Upper lobe of left lung (tissue), 6 donors: ENCODE results near the gene PNPO. TPM values are rescaled to one million over a fixed set of nuclear protein-coding genes. Genes with fewer than 3 reads are reported as not detected.
A peak's percentile ranks its signal among the peaks of the same experiment; 100 is the strongest.

ENCODE experiments used
- ATAC-seq, 2 donors: fragments of 200-7000 bp; cut with Tn5 transposase; one replicate each; pipeline ENCODE4 v1.9.1; 2022; ENCODE audit warnings: mild to moderate bottlenecking in 2 of 2, moderate library complexity in 2 of 2; ENCODE audit not compliant: low FRiP score in 2 of 2
- DNase-seq, 2 donors: peaks; one replicate each; pipeline ENCODE4 v3.0.0-alpha.2; 2019 to 2020
- H3K27ac ChIP-seq, 4 donors: fragments of 200-600 bp; sonication (generic); one replicate each; pipeline ENCODE4 v1.5.1; 2016 to 2019
- H3K27me3 ChIP-seq, 4 donors: fragments of 200-600 bp; sonication (generic); one replicate each; pipeline ENCODE4 v1.5.1; 2017 to 2019
- H3K36me3 ChIP-seq, 4 donors: fragments of 200-600 bp; sonication (generic); one replicate each; pipeline ENCODE4 v1.5.1; 2016 to 2019
- H3K4me1 ChIP-seq, 4 donors: fragments of 200-600 bp; sonication (generic); one replicate each; pipeline ENCODE4 v1.5.1; 2018 to 2019
- H3K4me3 ChIP-seq, 4 donors: fragments of 200-600 bp; sonication (generic); one replicate each; pipeline ENCODE4 v1.5.1; 2017 to 2019; ENCODE audit warnings: mild to moderate bottlenecking in 2 of 4, moderate library complexity in 1 of 4
- H3K9me3 ChIP-seq, 4 donors: fragments of 200-600 bp; sonication (generic); one replicate each; pipeline ENCODE4 v1.5.1; 2018 to 2019
- EP300 ChIP-seq, 4 donors: sonication (generic); formaldehyde crosslinking; IDR thresholded peaks; one replicate each; pipeline ENCODE4 v1.5.1; 2017; ENCODE audit warnings: antibody characterized with exemption in 4 of 4, control low read depth in 2 of 4
- POLR2A ChIP-seq, 4 donors: fragments of 450-650 bp; IDR thresholded peaks; one replicate each; pipeline ENCODE4 v1.5.1; 2016 to 2017; ENCODE audit warnings: antibody characterized with exemption in 4 of 4, mild to moderate bottlenecking in 2 of 4
- POLR2AphosphoS5 ChIP-seq, 2 donors: sonication (generic); formaldehyde crosslinking; IDR thresholded peaks; one replicate each; pipeline ENCODE4 v1.5.1; 2017; ENCODE audit warnings: antibody characterized with exemption in 2 of 2
- WGBS, 2 donors: methylation state at CpG; one replicate each; pipeline ENCODE4 v1.1.5; 2017 to 2018; 5-methylcytosine and 5-hydroxymethylcytosine counted together
- total RNA-seq, 6 donors: library from RNA; depleted of rRNA in 4 of 6; stranded (reverse); fragments of >200 nt in 4 of 6; gene quantifications; one replicate each; pipeline versions ENCODE4 v1.1.0 to v1.2.1, GENCODE V29; 2016 to 2021
- TF ChIP-seq, protein P1 (sequence below), 6 experiments: fragments of 450-650 bp in 4 of 6; fragments of 200-600 bp in 2 of 6; sonication (generic) in 2 of 6; IDR thresholded peaks; one replicate each; pipeline ENCODE4 v1.5.1; 2016 to 2019; ENCODE audit warnings: antibody characterized with exemption in 6 of 6
- donor health status: DM: no; HTN: no; CAD: no; lungs with moderate emphysema.
- donor health status: DM: no; HTN: yes; CAD: no; lungs with severe emphysema.

PNPO gene
- total RNA-seq, 6 donors from 2014 or later = 16.2 to 40.2 (median 28.7) TPM

DNA sequence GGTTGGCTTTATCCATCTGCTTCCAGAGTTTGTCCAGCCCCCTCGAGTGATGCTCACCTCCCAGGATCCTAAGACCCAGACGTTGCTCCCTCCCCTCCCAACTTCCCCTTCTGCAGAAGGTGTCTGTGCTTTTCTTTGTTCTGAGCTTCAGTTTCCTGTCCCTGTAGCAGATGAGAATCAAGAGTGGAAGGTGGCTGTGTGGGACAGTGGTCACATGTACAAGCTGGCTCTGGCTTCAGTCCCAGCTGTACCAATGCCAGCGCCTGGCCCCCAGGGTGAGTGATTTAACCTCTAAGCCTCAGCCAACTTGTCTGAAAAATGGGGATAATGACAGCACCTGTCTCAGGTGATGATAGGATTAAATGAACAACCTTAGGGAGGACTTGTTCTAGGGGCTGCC lies 8.6 kb downstream of the PNPO start:
- H3K4me3 ChIP-seq = peak overlapping the region in 3 of 4 donors; percentile 7 to 38 (median 38)
- DNase-seq (no peak), ATAC-seq (no peak)
- H3K27me3 ChIP-seq = no peaks in the 10 kb centered on the region
- no peaks in the 10 kb centered on the region for H3K9me3 ChIP-seq
- peak overlapping the region; percentile 51 to 89 (median 72) for H3K27ac ChIP-seq
- H3K4me1 ChIP-seq = peaks cover 18 to 69% (median 50%) of the 10 kb centered on the region in 4 donors
- no peak for TF ChIP-seq POLR2AphosphoS5 (IDR thresholded peaks at IDR 0.05)
- 31 to 35% methylated on average over 3 of the region's 3 CpGs for WGBS, 2 donors
- peaks cover 0 to 22% (median 5%) of the 10 kb centered on the region in 4 donors for H3K36me3 ChIP-seq

DNA sequence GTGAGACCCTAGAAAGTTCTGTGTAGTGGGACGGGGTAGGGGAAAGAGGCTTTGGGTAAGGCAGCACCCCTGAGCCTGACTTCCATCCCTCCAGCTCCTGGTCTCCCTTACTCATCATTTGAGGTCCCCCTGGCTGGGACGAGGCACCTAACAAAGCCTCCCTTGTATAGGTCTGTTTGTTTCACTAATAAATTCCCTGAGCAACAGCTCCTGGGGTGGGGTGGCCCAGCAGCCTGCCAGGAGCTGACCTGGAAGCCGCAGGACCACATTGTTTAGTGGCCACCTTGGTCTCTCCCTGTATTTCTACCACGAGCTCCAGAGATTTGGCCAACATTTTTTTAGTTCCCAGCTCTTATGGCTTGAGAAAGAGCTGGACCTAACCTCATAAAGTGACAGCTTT lies 9.1 kb downstream of the PNPO start:
- 63 to 75% methylated on average over 4 of the region's 4 CpGs for WGBS, 2 donors
- Histone ChIP-seq H3K9me3 (no peaks in the 10 kb centered on the region), H3K27me3 (no peaks in the 10 kb centered on the region), H3K4me1 (peaks cover 18 to 65% (median 49%) of the 10 kb centered on the region in 4 donors), H3K36me3 (peaks cover 0 to 19% (median 3%) of the 10 kb centered on the region in 4 donors), H3K27ac (peak overlapping the region; percentile 51 to 89 (median 72)), H3K4me3 (no peak overlapping the region)
- no peak for ATAC-seq
- no peak for DNase-seq
- TF ChIP-seq, protein P1, sequence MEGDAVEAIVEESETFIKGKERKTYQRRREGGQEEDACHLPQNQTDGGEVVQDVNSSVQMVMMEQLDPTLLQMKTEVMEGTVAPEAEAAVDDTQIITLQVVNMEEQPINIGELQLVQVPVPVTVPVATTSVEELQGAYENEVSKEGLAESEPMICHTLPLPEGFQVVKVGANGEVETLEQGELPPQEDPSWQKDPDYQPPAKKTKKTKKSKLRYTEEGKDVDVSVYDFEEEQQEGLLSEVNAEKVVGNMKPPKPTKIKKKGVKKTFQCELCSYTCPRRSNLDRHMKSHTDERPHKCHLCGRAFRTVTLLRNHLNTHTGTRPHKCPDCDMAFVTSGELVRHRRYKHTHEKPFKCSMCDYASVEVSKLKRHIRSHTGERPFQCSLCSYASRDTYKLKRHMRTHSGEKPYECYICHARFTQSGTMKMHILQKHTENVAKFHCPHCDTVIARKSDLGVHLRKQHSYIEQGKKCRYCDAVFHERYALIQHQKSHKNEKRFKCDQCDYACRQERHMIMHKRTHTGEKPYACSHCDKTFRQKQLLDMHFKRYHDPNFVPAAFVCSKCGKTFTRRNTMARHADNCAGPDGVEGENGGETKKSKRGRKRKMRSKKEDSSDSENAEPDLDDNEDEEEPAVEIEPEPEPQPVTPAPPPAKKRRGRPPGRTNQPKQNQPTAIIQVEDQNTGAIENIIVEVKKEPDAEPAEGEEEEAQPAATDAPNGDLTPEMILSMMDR (IDR thresholded peaks at IDR 0.05) = no peak
- no peak for TF ChIP-seq EP300 (IDR thresholded peaks at IDR 0.05)
- no peak for TF ChIP-seq POLR2AphosphoS5 (IDR thresholded peaks at IDR 0.05)
- no peak for TF ChIP-seq POLR2A (IDR thresholded peaks at IDR 0.05)

DNA sequence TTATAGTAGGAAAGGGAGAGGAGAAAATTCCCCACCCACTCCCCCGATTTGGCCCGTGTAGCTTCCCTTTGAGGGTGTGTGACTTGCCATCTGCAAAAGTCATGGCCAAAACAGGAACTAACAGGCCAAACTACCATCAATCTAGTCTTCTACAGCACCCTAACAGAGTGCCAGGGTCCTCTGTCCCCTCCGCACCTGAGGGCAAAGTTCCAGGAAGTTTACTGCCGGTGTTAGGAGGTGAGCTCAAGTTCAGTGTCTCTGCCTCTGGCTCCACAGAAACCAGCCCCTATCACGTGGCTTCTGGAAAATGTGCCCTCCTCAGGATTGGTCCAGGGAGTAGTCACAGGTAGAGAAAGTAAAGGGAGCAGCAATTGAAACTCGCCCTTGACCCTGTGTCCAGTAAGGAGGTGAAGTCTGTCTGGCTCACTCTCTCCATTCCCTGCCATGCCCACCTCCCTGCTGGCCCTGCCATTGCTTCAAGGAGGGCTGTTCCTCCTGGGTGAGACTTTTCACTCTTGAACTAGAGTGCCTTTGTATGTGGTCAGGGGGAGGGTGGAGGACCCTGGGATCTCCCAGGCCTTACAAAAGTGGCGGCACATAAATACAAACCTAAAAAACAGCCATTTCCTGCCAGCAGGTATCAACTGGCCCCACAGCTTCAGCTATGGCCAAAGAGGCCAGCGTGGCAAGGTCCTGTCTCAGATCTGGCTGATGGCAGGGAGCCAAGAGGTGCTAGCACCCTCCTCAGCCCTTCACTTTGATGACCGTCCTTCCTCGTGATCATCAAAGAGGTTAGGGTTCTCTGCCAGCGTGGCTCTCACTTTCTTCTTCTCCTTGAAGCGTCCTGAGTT lies 11.0 kb downstream of the PNPO start:
- Histone ChIP-seq H3K36me3 (peaks cover 0 to 10% (median 2%) of the 10 kb centered on the region in 4 donors), H3K4me3 (peak overlapping the region in 2 of 4 donors; percentile 41 to 61), H3K27ac (peak overlapping the region; percentile 71 to 89 (median 80)), H3K9me3 (no peaks in the 10 kb centered on the region), H3K27me3 (no peaks in the 10 kb centered on the region), H3K4me1 (peaks cover 18 to 51% (median 41%) of the 10 kb centered on the region in 4 donors)
- TF ChIP-seq POLR2A (IDR thresholded peaks at IDR 0.05) (peak in 1 of 4 donors; percentile 40), POLR2AphosphoS5 (IDR thresholded peaks at IDR 0.05) (no peak), EP300 (IDR thresholded peaks at IDR 0.05) (no peak)
- TF ChIP-seq, protein P1 (IDR thresholded peaks at IDR 0.05) = no peak
- no peak for ATAC-seq
- 56 to 63% methylated on average over 10 to 12 of the region's 12 CpGs for WGBS, 2 donors
- DNase-seq = peak in 1 of 2 donors; percentile 73

DNA sequence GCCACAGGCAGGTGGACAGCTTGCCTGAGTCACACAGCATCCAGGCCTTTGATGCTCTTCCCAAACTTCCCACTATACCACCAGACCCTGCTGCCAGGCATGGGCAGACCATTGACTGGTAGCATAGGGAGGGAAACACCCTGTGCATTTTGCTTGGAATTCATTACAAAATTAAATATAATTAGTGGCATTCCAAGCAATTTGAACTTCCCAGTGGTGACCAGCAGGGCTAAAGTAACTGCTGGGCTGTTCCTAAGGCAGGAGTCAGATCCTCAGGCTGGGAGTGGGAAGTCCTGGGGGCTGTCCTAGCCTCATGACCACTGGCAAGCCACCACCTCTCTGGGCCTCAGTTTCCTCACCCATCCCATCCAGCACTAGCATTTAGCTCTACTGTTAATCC lies 12.5 kb downstream of the PNPO start:
- H3K36me3 ChIP-seq = peaks cover 0 to 10% (median 0%) of the 10 kb centered on the region in 4 donors
- H3K27me3 ChIP-seq = no peaks in the 10 kb centered on the region
- no peaks in the 10 kb centered on the region for H3K9me3 ChIP-seq
- DNase-seq (no peak), ATAC-seq (no peak)
- peak overlapping the region; percentile 71 to 89 (median 80) for H3K27ac ChIP-seq
- peak overlapping the region in 3 of 4 donors; percentile 12 to 61 (median 41) for H3K4me3 ChIP-seq
- TF ChIP-seq, protein P1 (IDR thresholded peaks at IDR 0.05) = peak in 1 of 6 experiments; percentile 33
- TF ChIP-seq POLR2AphosphoS5 (IDR thresholded peaks at IDR 0.05) = no peak
- peaks cover 10 to 48% (median 38%) of the 10 kb centered on the region in 4 donors for H3K4me1 ChIP-seq
